Type B pancreatic cell (in vitro differentiated cells): Measurements from ENCODE around the gene MAP2K5. TPM values are rescaled to one million over a fixed set of nuclear protein-coding genes. Genes with fewer than 3 reads are reported as not detected.

Source experiments
- DNase-seq: peaks from one replicate; pipeline ENCODE4 v3.0.0; 2021; ENCODE audit warnings: mixed read lengths; ENCODE audit not compliant: unreplicated experiment; ENCODE audit errors: extremely low spot score
- H3K27ac Mint-ChIP-seq: 2 replicates; pipeline ENCODE4 v1.8.0; 2021; ENCODE audit warnings: mild to moderate bottlenecking, mixed read lengths
- H3K27me3 Mint-ChIP-seq: 2 replicates; pipeline ENCODE4 v1.8.0; 2021; ENCODE audit warnings: mixed read lengths
- H3K36me3 Mint-ChIP-seq: 2 replicates; pipeline ENCODE4 v1.8.0; 2021; ENCODE audit warnings: mixed read lengths
- H3K4me1 Mint-ChIP-seq: one replicate; pipeline ENCODE4 v1.8.0; 2021; ENCODE audit warnings: mixed read lengths; ENCODE audit not compliant: unreplicated experiment
- H3K4me3 Mint-ChIP-seq: 2 replicates; pipeline ENCODE4 v1.8.0; 2021; ENCODE audit warnings: mild to moderate bottlenecking, mixed read lengths
- H3K9me3 Mint-ChIP-seq: 2 replicates; pipeline ENCODE4 v1.8.0; 2021; ENCODE audit warnings: mixed read lengths
- CTCF ChIP-seq: fragments of 200-600 bp; sonication (generic); conservative IDR thresholded peaks from 2 replicates; pipeline ENCODE4 v1.5.0; 2021; ENCODE audit warnings: antibody characterized with exemption, mild to moderate bottlenecking
- total RNA-seq: library from RNA; stranded (reverse); gene quantifications from 2 replicates; pipeline ENCODE4 v1.2.1, GENCODE V29; 2021; ENCODE audit warnings: low replicate concordance

MAP2K5 gene
- total RNA-seq, 1 donor from 2014 or later = 21.8 TPM

DNA sequence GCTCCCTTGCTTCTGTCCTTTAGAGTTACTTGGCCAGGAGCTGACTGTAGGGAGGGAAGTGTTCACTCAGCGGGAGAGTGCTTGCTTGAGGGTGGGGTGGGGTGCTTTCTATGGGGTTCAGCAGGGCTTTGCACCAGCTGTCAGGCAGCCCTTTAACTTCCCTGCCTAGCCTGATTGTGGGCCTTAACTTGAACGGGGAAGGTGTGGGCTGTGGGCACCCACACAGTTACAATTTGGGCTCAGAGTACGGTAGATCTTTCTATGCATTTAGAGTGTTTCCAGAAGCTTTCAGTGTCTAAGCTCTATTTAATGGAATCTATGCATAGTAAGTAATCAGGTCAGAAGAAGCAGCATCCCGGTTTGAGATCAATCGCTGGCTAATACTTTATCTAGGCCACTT is 234.6 kb downstream of the MAP2K5 start:
- no peak overlapping the region for H3K27ac Mint-ChIP-seq
- TF ChIP-seq CTCF = no peak
- peaks cover 3% of the 10 kb centered on the region for H3K36me3 Mint-ChIP-seq
- no peak overlapping the region for H3K4me3 Mint-ChIP-seq
- no peaks in the 10 kb centered on the region for H3K9me3 Mint-ChIP-seq
- H3K27me3 Mint-ChIP-seq = no peaks in the 10 kb centered on the region
- DNase-seq = no peak
- peaks cover 21% of the 10 kb centered on the region for H3K4me1 Mint-ChIP-seq

GRCh38 chr15:67777773-67778172 is 235.3 kb downstream of the MAP2K5 start:
- no peak overlapping the region for H3K4me3 Mint-ChIP-seq
- DNase-seq = no peak
- no peaks in the 10 kb centered on the region for H3K27me3 Mint-ChIP-seq
- H3K4me1 Mint-ChIP-seq = peaks cover 28% of the 10 kb centered on the region
- peaks cover 3% of the 10 kb centered on the region for H3K36me3 Mint-ChIP-seq
- no peak overlapping the region for H3K27ac Mint-ChIP-seq
- H3K9me3 Mint-ChIP-seq = no peaks in the 10 kb centered on the region
- TF ChIP-seq CTCF = no peak

GRCh38 chr15:67778968-67779548 is 236.6 kb downstream of the MAP2K5 start:
- peaks cover 29% of the 10 kb centered on the region for H3K4me1 Mint-ChIP-seq
- H3K27me3 Mint-ChIP-seq = no peaks in the 10 kb centered on the region
- no peak for TF ChIP-seq CTCF
- H3K36me3 Mint-ChIP-seq = peaks cover 7% of the 10 kb centered on the region
- H3K9me3 Mint-ChIP-seq = no peaks in the 10 kb centered on the region
- no peak for DNase-seq
- no peak overlapping the region for H3K4me3 Mint-ChIP-seq
- H3K27ac Mint-ChIP-seq = no peak overlapping the region

DNA sequence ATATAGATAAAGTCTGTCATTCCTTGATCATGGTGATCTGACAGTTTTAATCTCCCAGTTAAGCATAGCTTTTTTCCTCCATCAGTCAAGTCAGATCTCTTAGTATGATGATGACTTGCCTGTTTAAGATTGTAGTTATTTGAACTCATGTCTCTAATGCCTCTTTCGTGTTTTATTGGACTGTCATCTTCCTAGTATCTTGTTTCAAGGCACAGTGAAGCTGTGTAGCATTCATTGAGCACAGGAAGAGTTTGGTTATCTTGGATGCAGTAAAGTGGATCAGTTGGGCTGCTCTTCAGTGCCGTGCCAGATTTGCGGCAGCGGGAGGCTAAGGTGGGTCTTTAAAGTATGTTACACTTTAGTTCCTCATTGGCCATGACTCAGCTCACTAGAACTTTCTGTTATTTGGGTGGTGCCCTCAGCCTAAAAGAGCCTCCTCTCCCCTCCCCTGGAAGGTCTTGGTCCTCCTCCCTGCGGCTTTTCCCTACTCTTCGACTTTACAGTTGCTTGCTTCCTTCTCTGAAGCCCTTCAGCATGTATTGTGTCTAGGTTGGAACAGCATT is 237.1 kb downstream of the MAP2K5 start:
- H3K27me3 Mint-ChIP-seq = no peaks in the 10 kb centered on the region
- DNase-seq = no peak

DNA sequence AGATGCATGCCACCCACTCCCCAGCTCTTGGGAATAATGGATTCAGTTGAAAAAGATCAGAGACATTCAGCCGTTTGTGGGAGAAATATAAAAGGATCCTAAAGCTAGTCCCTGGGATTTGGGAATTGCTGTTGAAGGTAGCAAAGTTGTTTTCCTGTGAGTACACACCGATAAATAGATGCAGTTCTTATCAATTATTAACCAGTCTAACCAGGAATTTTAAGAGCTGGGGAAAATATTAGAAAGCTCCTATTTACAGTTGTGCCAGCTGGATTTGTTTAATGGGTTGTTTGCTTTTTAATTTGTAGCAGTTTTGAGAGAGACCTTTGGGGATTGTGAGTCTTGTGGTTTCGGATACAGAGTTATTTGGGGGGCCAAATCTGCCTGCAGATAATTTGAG is 238.6 kb downstream of the MAP2K5 start:
- peaks cover 12% of the 10 kb centered on the region for H3K36me3 Mint-ChIP-seq
- no peak overlapping the region for H3K27ac Mint-ChIP-seq
- H3K4me1 Mint-ChIP-seq = peaks cover 29% of the 10 kb centered on the region
- no peak for DNase-seq
- TF ChIP-seq CTCF = no peak
- peaks cover 3% of the 10 kb centered on the region for H3K27me3 Mint-ChIP-seq
- H3K9me3 Mint-ChIP-seq = no peaks in the 10 kb centered on the region
- H3K4me3 Mint-ChIP-seq = no peak overlapping the region

More for the DNA sequence above, 237.1 kb downstream of the MAP2K5 start:
- Mint-ChIP-seq H3K9me3 (no peaks in the 10 kb centered on the region), H3K4me1 (peaks cover 29% of the 10 kb centered on the region), H3K4me3 (no peak overlapping the region), H3K27ac (no peak overlapping the region), H3K36me3 (peaks cover 7% of the 10 kb centered on the region)
- TF ChIP-seq CTCF = no peak
